Ovary (tissue), 9 donors: Measurements from ENCODE around the gene GHSR. TPM values are rescaled to one million over a fixed set of nuclear protein-coding genes. Genes with fewer than 3 reads are reported as not detected.

ENCODE experiments used
- DNase-seq, 5 donors: peaks; one replicate each; pipeline ENCODE4 v3.0.0-alpha.2; 2019 to 2020
- H3K27ac ChIP-seq, 2 donors: fragments of 200-600 bp; one replicate each; pipeline versions ENCODE4 v1.5.1 to v1.8.0; 2019 to 2022
- H3K27me3 ChIP-seq: fragments of 200-600 bp; one replicate; pipeline ENCODE4 v1.8.0; 2022
- H3K36me3 ChIP-seq: fragments of 200-600 bp; sonication (generic); one replicate; pipeline ENCODE4 v1.5.1; 2019
- H3K4me1 ChIP-seq: one replicate; pipeline ENCODE4 v1.8.1; 2013; ENCODE audit warnings: mild to moderate bottlenecking, moderate library complexity; ENCODE audit not compliant: insufficient read depth
- H3K4me3 ChIP-seq: fragments of 200-600 bp; sonication (generic); one replicate; pipeline ENCODE4 v1.5.1; 2017
- H3K9me3 ChIP-seq, 2 donors: fragments of 200-600 bp in 1 of 2; sonication (generic) in 1 of 2; one replicate each; pipeline versions ENCODE4 v1.5.1 to v1.8.1; 2013 to 2019; ENCODE audit warnings: mild to moderate bottlenecking in 1 of 2, moderate library complexity in 1 of 2
- EP300 ChIP-seq: sonication (generic); formaldehyde crosslinking; IDR thresholded peaks from one replicate; pipeline ENCODE4 v1.6.1; 2017; ENCODE audit warnings: antibody characterized with exemption
- POLR2A ChIP-seq: fragments of 450-650 bp; IDR thresholded peaks from one replicate; pipeline ENCODE4 v1.6.1; 2017; ENCODE audit warnings: antibody characterized with exemption, mild to moderate bottlenecking, moderate library complexity
- WGBS, 3 donors: extraction: QIAGEN DNeasy Blood & Tissue Kit in 1 of 3; methylation state at CpG; one replicate each; pipeline versions ENCODE4 v1.1.5 to v1.1.7; 2013 to 2017; 5-methylcytosine and 5-hydroxymethylcytosine counted together
- intact Hi-C, 4 donors: fragments of 100-400 bp; cut with DNase I; formaldehyde crosslinking; loops; one replicate each; pipeline versions ENCODE4 v1.11.0 to v1.15.1; 2022 to 2023
- polyA plus RNA-seq, 2 donors: library from polyadenylated mRNA; stranded (reverse); fragments of 200-250 nt in 1 of 2; fragments of 350-450 nt in 1 of 2; fragmentation: Illumina TruSeq in 1 of 2; extraction: RNeasy Lipid Tissue Mini Kit (QIAGEN cat#74804) in 1 of 2; gene quantifications; one replicate each; pipeline ENCODE4 v1.2.3, GENCODE V29; 2013 to 2014
- total RNA-seq, 7 donors: library from RNA; depleted of rRNA in 2 of 7; stranded (reverse); fragments of >200 nt in 2 of 7; fragmentation: NEBNext Ultra II Directional in 3 of 7; extraction: Animal tissue kit (Norgen Biotek cat#: 25700) in 3 of 7; gene quantifications; one replicate each; pipeline versions ENCODE4 v1.1.0 to v1.2.4, GENCODE V29; 2016 to 2023
- TF ChIP-seq, protein P1 (sequence below), 3 donors: fragments of 450-650 bp in 2 of 3; fragments of 200-600 bp in 1 of 3; IDR thresholded peaks; one replicate each; pipeline versions ENCODE4 v1.5.1 to v1.8.0; 2016 to 2022; ENCODE audit warnings: antibody characterized with exemption in 3 of 3, mild to moderate bottlenecking in 1 of 3
- donor health status: DM: no; HTN: no; CAD: no; lungs with moderate emphysema.
- donor health status: DM: no; HTN: no; CAD: no.
- donor health status: Bipolar disorder and iron deficiency.
- donor health status: DM: yes; HTN: yes; CAD: no.
- donor health status: DM: no; HTN: no; CAD: no.
- donor health status: DM: yes; HTN: yes; CAD: no.

The GHSR gene
- total and polyA plus RNA-seq, 9 donors: not detected

DNA sequence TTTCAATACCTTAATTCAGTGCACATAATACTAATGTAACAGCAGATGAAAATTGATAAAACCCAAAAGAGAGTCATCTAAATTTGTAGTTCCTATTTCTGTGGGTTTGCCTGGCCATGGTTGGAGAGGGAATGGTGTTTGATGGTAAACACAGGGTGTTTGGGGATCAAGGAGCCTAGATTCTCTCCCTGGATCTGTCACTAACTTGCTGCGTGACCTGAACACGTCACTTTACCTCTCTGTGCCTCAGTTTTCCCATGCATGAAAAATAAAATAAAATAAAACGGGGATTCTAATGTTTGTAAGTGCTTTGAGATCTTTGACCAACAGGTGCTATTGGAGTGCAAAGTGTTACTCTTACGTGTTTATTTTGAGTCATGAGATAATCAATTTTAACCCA lies 49.8 kb downstream of the GHSR start:
- 92 to 93% (median 93%) methylated on average over 4 of the region's 4 CpGs for WGBS, 3 donors
- Histone ChIP-seq H3K27ac (no peak overlapping the region), H3K4me1 (no peaks in the 10 kb centered on the region), H3K36me3 (no peaks in the 10 kb centered on the region), H3K9me3 (no peaks in the 10 kb centered on the region), H3K27me3 (no peaks in the 10 kb centered on the region), H3K4me3 (no peak overlapping the region)
- intact Hi-C loops: no loop called here
- TF ChIP-seq EP300 (no peak), POLR2A (no peak)
- TF ChIP-seq, protein P1, sequence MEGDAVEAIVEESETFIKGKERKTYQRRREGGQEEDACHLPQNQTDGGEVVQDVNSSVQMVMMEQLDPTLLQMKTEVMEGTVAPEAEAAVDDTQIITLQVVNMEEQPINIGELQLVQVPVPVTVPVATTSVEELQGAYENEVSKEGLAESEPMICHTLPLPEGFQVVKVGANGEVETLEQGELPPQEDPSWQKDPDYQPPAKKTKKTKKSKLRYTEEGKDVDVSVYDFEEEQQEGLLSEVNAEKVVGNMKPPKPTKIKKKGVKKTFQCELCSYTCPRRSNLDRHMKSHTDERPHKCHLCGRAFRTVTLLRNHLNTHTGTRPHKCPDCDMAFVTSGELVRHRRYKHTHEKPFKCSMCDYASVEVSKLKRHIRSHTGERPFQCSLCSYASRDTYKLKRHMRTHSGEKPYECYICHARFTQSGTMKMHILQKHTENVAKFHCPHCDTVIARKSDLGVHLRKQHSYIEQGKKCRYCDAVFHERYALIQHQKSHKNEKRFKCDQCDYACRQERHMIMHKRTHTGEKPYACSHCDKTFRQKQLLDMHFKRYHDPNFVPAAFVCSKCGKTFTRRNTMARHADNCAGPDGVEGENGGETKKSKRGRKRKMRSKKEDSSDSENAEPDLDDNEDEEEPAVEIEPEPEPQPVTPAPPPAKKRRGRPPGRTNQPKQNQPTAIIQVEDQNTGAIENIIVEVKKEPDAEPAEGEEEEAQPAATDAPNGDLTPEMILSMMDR (IDR thresholded peaks at IDR 0.05): no peak
- no peak for DNase-seq

GRCh38 chr3:172397716-172398405 lies 50.4 kb downstream of the GHSR start:
- Histone ChIP-seq H3K27ac (no peak overlapping the region), H3K4me3 (no peak overlapping the region), H3K36me3 (no peaks in the 10 kb centered on the region), H3K27me3 (no peaks in the 10 kb centered on the region), H3K4me1 (no peaks in the 10 kb centered on the region), H3K9me3 (no peaks in the 10 kb centered on the region)
- WGBS, 3 donors: 36 to 42% (median 37%) methylated on average over 1 of the region's 1 CpG
- intact Hi-C loops: no loop called here
- DNase-seq: no peak
- no peak for TF ChIP-seq EP300
- TF ChIP-seq, protein P1 (IDR thresholded peaks at IDR 0.05): no peak

DNA sequence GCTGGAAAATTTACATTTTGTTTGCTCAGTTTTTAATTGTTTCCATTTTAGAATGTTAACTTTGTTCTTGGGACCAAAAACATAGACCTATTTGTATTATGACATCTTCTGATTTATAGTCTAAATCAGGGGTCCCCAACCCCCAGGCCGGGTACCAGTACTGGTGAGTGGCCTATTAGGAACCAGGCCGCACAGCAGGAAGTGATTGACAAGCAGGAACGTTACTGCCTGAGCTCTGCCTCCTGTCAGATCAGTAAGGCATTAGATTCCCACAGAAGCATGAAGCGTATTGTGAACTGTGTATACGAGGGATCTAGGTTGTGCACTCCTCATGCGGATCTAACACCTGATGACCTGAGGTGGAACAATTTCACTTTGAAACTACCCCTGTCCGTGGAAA lies 51.9 kb downstream of the GHSR start:
- Histone ChIP-seq H3K27ac (no peak overlapping the region), H3K36me3 (no peaks in the 10 kb centered on the region), H3K9me3 (no peaks in the 10 kb centered on the region), H3K4me3 (no peak overlapping the region), H3K4me1 (no peaks in the 10 kb centered on the region), H3K27me3 (no peaks in the 10 kb centered on the region)
- WGBS, 3 donors: 88 to 89% (median 89%) methylated on average over 7 of the region's 7 CpGs
- intact Hi-C loops: no loop called here
- TF ChIP-seq EP300 (no peak), POLR2A (no peak)
- TF ChIP-seq, protein P1 (IDR thresholded peaks at IDR 0.05): no peak
- no peak for DNase-seq

GRCh38 chr3:172394692-172395091 lies 53.6 kb downstream of the GHSR start:
- Histone ChIP-seq H3K36me3 (no peaks in the 10 kb centered on the region), H3K27ac (no peak overlapping the region), H3K9me3 (no peaks in the 10 kb centered on the region), H3K27me3 (no peaks in the 10 kb centered on the region), H3K4me3 (no peak overlapping the region), H3K4me1 (peaks cover 2% of the 10 kb centered on the region)
- TF ChIP-seq POLR2A: no peak
- TF ChIP-seq EP300: no peak
- TF ChIP-seq, protein P1 (IDR thresholded peaks at IDR 0.05): no peak
- DNase-seq: no peak
- WGBS, 3 donors: 97 to 99% (median 98%) methylated on average over 2 of the region's 2 CpGs
- intact Hi-C loops: no loop called here

Other genes starting within 250 kb of the GHSR start
- gene TNFSF10, start 75.0 kb upstream of the GHSR start, total RNA-seq: 10 to 100 TPM in 6 of 7 donors, 1 to 10 TPM in 1; 9.6 to 51.5 (median 12.7) TPM
- gene TNFSF10, start 75.0 kb upstream of the GHSR start, polyA plus RNA-seq: 10 to 100 TPM; 32.0 to 39.8 TPM